ENCODE measurements around the gene ELAVL2. TPM values are rescaled to one million over a fixed set of nuclear protein-coding genes. Genes with fewer than 3 reads are reported as not detected.
"Not testable (repeated sequence)": the region's sequence is repeated elsewhere in the genome, so short reads cannot be mapped to it uniquely, and the experiment has no call there.

ELAVL2 gene
- polyA plus RNA-seq, 12 donors: 0.85 to 4.4 (median 2.3) TPM; not detected in 1

DNA sequence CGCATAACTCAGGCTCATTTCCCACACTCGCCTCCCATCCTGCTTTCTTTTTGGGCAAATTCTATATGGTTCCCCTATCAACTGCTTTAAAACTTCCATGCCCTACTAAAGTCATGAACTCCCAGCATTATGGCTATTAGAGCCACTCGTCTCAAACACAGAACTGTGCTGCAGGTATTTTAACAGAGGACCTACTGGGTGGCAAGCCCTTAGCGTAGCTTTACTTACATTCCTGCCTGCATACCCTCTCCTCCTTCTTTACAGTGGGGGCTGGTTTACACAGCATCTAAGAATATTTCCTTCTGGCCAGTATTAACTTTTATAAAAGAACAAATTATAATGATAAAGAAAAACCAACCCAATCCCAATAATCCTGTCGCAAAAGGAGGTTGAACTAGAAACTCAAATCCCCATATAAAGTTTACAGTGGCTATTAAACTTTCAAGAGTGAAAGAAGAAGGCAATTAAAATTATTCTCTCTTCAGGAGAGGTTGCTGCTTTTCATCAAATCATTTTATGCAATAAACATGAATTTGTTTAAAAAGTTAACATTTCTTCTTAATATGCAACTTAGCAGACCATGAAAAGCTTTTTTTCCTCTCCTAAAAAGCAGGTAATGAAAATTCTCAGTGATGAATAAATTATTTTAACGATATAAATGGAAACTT, 100.6 kb downstream of the ELAVL2 start:
- DNase-seq: no peak

DNA sequence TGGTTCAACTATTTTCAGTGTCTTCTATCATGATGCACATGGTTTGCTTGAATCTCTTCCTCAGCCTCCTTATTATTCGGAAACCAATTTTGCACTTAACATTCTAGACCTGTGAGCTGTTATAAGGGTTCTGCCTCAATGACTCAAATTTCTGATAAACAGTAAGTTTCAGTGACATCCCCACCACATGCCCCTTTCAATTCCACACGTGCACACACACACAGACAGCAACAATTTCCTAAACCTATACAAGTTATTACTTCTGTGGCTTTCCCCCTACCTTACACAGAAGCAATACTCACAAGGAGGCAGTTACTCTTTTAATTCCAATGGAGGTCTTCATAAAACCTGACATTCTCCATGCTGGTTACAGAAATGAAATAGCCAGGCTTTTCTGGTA, 102.4 kb downstream of the ELAVL2 start:
- no peak for DNase-seq

DNA sequence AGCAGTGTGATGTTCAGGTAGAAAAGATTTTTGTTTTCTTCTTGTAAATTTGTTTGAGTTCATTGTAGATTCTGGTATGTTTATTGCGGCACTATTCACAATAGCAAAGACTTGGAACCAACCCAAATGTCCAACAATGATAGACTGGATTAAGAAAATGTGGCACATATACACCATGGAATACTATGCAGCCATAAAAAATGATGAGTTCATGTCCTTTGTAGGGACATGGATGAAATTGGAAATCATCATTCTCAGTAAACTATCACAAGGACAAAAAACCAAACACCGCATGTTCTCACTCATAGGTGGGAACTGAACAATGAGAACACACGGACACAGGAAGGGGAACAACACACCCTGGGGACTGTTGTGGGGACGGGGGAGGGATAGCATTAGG, 103.0 kb downstream of the ELAVL2 start:
- not testable (repeated sequence) for DNase-seq

DNA sequence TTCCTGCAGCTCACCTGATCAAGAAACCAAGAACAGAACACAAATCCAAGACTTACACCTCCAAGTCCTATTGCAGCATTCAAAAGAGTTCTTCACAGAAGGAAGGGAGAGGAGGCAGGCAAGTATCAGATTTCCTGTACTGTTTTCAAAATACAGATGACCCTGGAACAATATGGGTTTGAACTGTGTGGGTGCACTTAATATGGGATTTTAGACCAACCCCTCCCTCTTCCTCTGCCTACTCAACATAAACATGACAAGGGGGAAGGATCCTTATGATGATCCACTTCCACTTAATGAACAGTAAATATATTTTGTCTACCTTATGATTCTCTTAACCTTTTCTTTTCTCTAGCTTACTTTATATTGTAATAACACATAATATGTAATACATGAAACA, 104.6 kb downstream of the ELAVL2 start:
- no peak for DNase-seq

DNA sequence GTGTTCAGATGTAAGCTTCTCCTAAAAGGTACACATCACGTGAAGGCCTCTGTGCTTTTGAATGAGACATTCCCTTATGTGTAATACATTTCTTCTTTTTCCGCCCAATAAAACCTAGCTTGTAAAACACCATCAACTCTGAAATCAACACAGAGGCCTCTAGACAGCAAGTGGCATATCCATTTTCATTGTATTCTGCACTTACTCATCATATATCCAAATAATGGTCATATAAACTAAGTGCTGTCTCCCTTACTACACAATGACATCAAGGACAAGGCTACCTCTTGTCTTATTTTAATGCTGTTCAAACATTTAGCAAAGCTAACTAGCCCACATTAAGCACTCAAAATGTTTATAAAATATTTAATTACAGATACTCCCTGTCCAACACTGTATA, 108.5 kb downstream of the ELAVL2 start:
- no peak for DNase-seq

DNA sequence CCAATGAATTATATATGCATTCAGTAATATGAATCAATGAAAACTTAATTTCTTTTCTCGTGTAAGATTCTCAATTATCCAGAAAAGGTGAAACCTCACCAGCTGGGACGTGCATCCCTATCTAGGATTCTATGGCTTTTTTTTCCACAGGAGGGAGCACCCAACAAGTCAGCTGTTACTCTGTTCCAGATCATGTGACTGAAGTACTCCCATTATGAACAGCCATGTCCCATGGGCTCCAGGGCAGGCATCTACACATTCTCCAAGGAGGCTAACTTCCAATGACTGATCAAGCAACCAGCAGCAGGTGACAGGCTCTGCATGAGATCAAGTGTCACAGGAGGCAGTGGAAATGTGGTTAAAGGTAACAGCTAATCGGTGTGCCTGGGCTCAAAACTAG, 118.8 kb downstream of the ELAVL2 start:
- DNase-seq: no peak

DNA sequence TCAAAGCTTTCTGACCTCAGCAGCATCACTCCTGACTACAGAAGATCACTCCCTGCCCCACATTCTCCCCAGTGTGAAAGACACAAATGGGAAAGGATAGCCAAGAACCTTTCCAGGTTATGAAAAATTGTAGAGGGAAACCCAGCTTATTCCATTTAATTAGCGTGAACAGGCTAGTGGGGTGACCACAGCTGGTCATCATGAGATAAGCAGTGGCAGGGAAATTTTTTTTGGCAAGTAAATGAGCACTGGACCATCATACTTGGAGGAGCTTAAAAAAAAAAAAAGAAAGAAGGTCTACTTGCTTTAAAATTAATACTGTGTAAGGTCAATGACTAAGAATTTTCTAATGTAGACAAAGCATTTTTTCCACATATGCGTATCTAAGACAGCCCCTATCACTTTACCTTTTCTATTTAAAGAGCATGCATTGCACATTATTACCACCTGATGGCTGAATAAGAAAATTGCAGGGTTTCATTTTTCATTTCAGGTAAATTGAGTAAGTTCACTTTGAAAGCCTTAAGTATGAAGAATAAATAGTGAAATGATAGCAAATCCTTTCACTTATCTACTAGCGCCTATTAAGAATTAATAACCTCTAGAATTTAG, 123.6 kb downstream of the ELAVL2 start:
- DNase-seq: no peak

DNA sequence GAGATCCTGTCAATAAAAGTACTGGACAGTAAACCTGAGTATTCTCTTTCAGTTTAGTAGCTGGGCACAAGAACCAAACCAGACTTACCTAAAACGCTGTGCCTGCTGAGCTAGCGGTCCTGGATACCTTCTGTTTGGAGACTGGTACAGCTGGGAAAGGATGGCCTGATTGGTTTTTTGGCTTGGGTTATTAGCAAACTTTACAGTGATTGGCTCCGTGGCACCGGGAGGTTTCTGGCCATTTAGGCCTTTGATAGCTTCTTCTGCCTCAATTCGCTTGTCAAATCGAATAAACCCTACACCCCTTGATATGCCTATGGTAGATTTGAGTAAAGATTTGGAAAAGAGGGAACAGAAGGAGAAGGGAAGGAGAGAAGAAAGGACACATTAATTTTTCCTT, 124.7 kb downstream of the ELAVL2 start:
- DNase-seq: no peak

DNA sequence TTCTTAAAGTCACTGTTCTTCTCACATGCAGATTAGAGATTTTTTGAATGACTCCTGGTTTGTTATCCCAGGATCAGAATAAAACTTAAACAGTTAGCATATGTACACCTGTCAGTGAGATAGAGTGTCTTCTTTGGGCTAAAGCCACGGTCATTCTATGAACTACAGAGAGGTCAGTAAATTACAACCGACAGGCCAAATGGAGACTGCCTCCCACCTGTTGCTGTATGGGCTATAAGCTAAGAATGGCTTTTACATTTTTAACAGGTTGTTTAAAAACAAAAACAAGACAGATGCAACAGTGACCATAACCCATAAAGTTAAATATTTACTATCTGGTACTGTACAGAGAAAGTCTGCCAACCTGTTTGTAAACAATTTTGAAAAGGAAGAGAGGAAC, 125.7 kb downstream of the ELAVL2 start:
- DNase-seq: no peak

DNA sequence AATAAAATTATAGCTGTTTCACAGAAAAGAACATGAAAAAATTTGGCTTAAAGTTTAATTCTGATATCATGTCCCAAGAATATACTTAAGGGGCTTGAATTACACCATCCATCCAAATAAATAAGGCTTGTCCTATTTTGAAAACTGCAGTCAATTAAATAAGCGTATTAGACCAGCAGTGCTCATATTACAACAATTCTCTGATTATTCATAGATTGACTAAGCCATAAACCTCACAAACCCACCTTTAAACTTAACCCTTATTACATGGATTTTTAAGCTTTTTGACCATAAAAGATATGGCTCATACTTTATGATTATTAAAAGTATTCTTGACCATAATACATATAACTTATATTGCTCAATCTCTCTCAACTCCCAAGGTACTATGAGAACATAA, 127.9 kb downstream of the ELAVL2 start:
- no peak for DNase-seq

DNA sequence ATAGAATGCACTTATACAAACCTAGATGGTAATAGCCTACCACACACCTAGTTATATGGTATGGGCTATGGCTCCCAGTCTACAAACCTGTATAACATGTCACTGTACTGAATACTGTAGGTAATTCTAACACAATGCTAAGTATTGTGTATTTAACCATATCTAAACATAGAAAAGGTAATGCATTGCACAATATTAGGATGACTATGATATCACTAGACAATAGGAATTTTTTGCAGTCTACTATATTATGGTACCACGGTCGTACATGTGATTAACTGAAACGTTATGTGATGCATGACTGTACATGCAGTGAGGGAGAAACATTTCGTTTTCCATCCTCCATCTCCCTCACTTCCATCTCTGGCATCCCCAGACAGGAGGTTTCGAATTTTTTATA, 130.5 kb downstream of the ELAVL2 start:
- DNase-seq: no peak

DNA sequence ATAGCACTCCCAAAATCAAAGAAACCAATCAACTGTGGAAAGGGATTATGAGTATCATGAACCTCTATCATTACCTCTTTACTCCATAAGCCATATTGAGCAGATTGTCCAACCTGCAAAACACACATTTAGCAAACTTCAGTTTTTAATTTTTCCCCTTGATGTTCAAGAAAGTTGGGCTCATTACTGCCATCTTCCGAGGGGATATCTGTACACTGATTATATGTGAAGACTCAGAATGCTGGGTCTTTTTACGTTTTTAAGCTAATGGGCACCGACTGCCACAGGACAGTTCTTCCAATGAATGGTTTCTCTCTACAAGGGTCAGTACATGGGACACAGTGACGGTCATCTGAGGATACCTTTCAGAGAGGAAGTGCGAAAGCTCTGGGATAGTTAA, 132.7 kb downstream of the ELAVL2 start:
- no peak for DNase-seq

DNA sequence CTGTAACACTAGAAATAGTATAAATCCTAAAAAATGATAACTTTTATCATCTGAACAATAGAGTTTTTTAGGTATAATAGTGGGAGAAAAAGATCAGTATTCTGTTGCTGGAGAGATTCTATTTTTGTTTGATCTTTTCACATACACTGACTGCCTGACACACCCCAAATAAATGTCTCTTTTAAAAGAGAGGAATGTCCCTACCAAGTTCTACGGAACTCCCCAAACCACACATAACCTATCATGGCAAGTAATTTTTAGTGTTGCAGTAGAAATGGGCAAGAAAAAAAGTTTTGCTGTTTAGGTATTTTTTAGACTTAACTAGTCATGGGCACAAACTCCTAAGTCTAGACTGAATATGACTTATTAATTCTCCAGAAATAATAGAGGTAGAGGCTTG, 139.1 kb downstream of the ELAVL2 start:
- DNase-seq: no peak

DNA sequence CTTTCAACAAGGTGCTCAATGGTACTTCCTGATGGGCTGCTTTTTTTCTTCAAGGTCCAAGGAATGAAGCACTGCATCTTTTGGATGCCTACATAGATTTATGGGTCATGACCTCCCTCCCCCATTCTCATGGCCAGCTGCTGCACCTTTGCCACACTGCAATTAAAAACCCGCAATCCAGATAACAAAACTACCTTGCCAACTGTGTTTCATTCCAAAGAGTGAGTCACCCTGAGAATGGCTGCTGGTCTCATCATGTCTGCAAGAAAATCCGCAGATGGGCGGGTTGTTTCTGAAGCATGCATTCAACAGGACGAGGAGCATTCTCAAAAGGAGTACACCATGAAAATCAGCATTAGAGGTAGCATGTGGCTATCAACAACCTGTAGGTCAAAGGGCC, 139.8 kb downstream of the ELAVL2 start:
- DNase-seq: no peak

DNA sequence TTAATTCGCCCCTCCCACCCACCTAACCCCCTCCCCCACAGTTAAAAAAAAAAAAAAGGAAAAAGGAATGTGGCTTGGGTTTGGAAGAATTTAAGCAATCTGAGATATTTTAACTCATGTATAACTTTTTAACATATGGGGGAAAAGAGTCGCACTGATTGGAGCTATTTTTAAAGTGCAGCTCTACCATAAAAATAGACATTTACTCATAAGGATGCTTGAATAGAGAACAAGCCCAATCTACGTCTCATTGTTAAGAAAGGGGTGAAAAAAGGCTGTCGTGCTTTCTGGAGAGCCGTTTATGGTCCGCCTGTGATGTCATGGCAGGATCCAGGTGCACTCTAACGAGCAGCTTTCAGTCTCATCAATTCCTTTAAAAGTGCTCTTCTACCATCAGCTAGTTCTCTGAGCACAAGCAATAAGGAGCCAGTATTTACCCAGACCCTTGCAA, 142.4 kb downstream of the ELAVL2 start:
- DNase-seq: no peak

DNA sequence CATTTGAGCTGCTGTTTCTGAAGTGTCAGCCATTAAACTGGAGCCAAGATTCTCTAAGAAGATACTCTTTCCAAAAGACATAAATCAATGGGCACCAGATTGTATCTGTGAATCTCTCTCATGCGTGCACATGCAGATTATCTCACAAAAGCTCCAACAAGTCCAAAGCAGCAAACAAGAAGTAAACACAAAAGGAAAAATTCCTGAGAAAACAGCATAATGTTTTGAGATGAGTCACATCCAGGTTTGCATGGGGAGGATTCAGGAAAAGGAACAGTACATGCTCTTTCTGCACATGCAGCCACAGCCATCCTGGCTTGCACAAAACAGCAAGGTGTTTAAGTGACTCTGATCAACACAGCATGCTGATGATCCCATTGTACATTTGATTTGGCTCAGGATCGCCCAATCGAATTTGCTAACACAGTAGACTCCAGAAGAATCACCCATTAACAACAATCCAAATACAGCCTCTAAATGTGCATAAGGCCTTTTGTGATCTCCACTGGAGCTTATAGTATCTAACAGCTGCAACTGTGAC, 143.1 kb downstream of the ELAVL2 start:
- peak; percentile 27 for DNase-seq

DNA sequence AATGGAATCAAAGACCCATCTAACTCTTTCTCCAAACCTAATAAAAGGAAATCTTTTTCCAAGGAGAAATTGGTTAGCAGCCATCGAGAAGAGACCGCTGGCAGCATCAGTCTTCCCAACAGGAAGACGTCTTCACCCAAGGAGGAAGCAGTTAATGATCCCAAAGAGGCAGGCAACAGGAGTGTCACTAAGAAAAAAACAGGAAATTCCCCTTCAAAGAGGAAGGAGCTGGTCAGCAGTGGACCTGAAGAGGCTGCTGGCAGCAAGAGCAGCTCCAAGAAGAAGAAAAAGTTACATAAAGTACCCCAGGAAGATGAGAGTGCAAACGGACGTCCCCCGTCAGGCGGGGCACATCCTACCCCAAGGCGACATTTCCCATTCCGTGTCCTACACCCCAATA, 143.7 kb downstream of the ELAVL2 start:
- DNase-seq: no peak

DNA sequence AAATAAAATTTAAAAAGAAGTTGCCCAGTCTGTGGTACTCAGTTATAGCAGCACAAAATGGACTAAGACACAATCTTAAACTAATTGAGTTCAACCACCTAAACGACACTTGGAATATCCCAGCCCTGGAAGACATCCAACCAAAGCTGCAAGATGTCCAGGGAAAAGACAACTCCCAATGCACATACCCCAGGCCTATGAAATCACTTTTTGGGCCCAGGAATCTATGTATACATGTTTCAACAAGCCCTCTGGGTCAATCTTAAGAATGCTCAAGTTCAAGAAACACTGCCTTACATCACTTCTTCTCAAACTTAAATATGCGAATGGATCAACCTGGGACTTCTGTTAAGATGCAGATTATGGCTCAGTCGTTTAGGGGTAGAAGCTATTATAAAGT, 148.6 kb downstream of the ELAVL2 start:
- no peak for DNase-seq

DNA sequence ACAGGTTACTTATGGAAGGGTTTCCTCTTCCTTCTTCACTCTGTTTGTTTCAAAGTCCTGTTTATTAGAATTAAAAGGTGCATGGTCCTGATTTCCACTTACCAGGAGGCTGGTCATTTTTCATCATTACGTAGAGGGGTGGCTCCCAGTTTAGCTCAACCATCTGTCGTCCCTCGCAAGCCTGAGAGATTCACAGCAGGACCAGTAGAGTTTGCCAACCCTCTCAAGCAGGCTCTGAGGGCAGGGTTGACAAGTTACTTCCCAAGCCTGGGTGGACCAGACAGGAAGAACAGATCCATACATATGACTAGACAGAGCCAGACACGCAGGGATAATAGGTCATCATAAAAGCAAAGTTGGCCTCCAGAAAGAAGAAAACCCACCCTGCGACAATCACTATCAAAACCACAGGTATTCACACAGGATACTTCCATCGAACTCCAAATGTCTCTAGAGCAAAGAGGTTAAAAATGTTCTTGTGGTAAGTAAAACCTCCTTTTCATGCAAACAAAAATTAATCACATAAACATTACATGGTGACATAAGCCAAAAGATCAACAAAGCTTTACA, 151.9 kb downstream of the ELAVL2 start:
- DNase-seq: no peak

DNA sequence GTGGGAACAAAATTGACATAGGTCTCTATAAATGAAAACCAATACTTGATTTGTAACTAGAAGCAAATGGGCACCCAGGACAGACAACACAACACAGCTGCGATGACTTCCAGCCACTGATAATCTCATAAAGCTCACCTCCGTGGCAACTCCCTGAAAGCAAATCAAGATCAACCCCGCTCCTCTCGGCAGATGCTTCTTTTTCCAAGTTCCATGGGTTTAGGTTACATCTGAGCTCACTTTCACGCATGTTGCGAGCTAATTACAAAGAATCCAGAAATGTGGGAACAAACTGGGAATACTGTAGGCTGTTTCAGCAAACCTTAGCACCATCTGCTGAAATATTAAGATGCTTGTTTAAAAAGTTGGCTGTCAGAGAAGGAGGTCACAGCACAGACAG, 153.9 kb downstream of the ELAVL2 start:
- DNase-seq: no peak

DNA sequence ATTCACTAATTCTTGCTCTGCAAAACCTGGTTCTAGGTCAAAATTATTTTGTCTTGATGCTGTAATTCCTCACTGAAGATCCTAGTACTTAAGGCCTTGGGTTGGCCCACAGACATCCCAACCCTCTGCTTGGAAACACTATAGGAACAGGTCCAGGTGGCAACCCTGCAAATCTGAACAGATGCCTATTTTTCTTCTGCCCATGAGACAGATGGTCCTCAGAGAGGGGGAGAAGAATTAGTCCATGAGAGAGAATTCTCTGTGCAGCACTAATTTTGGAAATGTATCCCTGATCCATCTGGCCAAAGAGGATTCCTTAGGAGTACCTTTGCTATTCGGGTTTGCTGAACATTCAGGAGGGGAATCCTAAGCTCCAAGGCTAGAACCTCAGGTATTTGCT, 156.3 kb downstream of the ELAVL2 start:
- DNase-seq: no peak

DNA sequence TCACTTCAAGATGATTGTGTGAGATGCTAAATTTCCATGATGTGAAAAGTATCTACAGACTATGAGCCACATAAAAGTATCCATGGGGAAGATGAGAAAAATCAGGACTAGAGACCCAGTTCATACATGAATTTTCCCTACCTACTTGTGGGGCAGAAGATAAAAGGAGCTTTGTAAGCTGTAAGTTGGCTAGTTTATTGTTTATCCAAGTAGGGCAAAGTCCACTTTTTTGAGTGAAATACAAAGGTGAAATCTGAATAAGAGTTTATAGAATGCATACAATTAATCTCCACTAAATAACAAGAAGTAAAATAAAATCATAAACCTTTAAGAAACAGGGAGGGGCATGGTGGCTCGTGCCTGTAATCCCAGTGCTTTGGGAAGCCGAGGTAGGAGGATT, 160.4 kb downstream of the ELAVL2 start:
- DNase-seq: no peak

DNA sequence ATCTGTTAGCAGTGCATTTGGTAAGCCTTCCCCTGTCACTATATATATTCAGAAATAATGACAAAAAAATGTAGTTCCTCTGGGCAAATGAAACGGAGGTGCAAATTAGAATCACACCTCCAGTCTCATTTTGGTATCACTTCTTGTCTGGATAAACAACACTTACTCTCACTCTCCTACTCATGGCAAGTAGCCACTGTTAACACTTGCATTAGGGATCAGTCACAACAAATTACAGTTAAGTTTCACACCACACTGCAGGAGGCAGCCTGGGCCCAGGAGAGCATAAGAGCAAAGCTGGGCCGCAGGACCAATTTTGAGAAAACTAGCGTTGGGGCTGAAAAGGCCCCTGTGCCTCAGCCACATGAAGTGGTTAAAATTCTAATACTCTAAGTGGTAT, 161.0 kb downstream of the ELAVL2 start:
- DNase-seq: no peak
